ENCODE results near the gene POU2F3. TPM values are rescaled to one million over a fixed set of nuclear protein-coding genes. Genes with fewer than 3 reads are reported as not detected.

Gene POU2F3
- total and polyA plus RNA-seq, 7 experiments from 2014 or later = 0.24 TPM; not detected in 6

- no peak overlapping the region for H3K4me3 Mint-ChIP-seq
- CTCF ChIA-PET = no interaction called here
- no peaks in the 10 kb centered on the region for H3K9me3 Mint-ChIP-seq
- POLR2A ChIA-PET = no interaction called here
- Histone ChIP-seq H3K36me3 (ENCODE audit: control insufficient read depth in 2 of 3, insufficient read depth in 3 of 3, low read length in 3 of 3) (no peaks in the 10 kb centered on the region), H3K27me3 (ENCODE audit: control insufficient read depth in 2 of 2, insufficient read depth in 2 of 2, low read length in 2 of 2) (peaks cover 0 to 3% of the 10 kb centered on the region in 2 donors), H3K4me1 (ENCODE audit: control insufficient read depth in 2 of 2, insufficient read depth in 2 of 2, low read length in 2 of 2) (no peaks in the 10 kb centered on the region), H3K27ac (ENCODE audit: low read depth, low read length) (no peak overlapping the region), H3K4me3 (ENCODE audit: low read length) (no peak overlapping the region), H3K9me3 (ENCODE audit: control insufficient read depth in 2 of 3, low read length in 3 of 3) (no peaks in the 10 kb centered on the region)
- H3K4me1 Mint-ChIP-seq = peaks cover 0 to 3% (median 0%) of the 10 kb centered on the region in 7 donors
- intact Hi-C loops (cut with micrococcal nuclease) = no loop called here
- DNase-seq (no peak), ATAC-seq (no peak)
- H3K27me3 Mint-ChIP-seq = peaks cover 46 to 72% (median 58%) of the 10 kb centered on the region in 5 donors
- H3K27ac Mint-ChIP-seq = no peak overlapping the region
- H3K36me3 Mint-ChIP-seq = no peaks in the 10 kb centered on the region
These were observed 53.3 kb downstream of the POU2F3 start for GRCh38 chr11:120293038-120293800.

- Histone ChIP-seq H3K4me1 (ENCODE audit: control insufficient read depth in 2 of 2, insufficient read depth in 2 of 2, low read length in 2 of 2) (no peaks in the 10 kb centered on the region), H3K36me3 (ENCODE audit: control insufficient read depth in 2 of 3, insufficient read depth in 3 of 3, low read length in 3 of 3) (no peaks in the 10 kb centered on the region), H3K27me3 (ENCODE audit: control insufficient read depth in 2 of 2, insufficient read depth in 2 of 2, low read length in 2 of 2) (peaks cover 0 to 3% of the 10 kb centered on the region in 2 donors), H3K9me3 (ENCODE audit: control insufficient read depth in 2 of 3, low read length in 3 of 3) (no peaks in the 10 kb centered on the region), H3K27ac (ENCODE audit: low read depth, low read length) (no peak overlapping the region), H3K4me3 (ENCODE audit: low read length) (no peak overlapping the region)
- Mint-ChIP-seq H3K9me3 (no peaks in the 10 kb centered on the region), H3K4me1 (peaks cover 0 to 3% (median 0%) of the 10 kb centered on the region in 7 donors), H3K27me3 (peaks cover 46 to 71% (median 61%) of the 10 kb centered on the region in 5 donors), H3K36me3 (no peaks in the 10 kb centered on the region), H3K4me3 (no peak overlapping the region), H3K27ac (no peak overlapping the region)
- ATAC-seq (no peak), DNase-seq (no peak)
- intact Hi-C loops (cut with micrococcal nuclease) = no loop called here
- ChIA-PET CTCF (no interaction called here), POLR2A (no interaction called here)
These were observed 54.2 kb downstream of the POU2F3 start for GRCh38 chr11:120294096-120294495.

GRCh38 chr11:120295099-120295498 lies 55.2 kb downstream of the POU2F3 start:
- ATAC-seq = no peak
- H3K27ac ChIP-seq (ENCODE audit: low read depth, low read length) = no peak overlapping the region
- no peak overlapping the region for H3K4me3 ChIP-seq (ENCODE audit: low read length)
- H3K27me3 ChIP-seq (ENCODE audit: control insufficient read depth in 2 of 2, insufficient read depth in 2 of 2, low read length in 2 of 2) = peaks cover 0 to 3% of the 10 kb centered on the region in 2 donors
- no peaks in the 10 kb centered on the region for H3K36me3 ChIP-seq (ENCODE audit: control insufficient read depth in 2 of 3, insufficient read depth in 3 of 3, low read length in 3 of 3)
- H3K4me3 Mint-ChIP-seq = no peak overlapping the region
- H3K9me3 Mint-ChIP-seq = no peaks in the 10 kb centered on the region
- intact Hi-C loops (cut with micrococcal nuclease) = no loop called here
- no peaks in the 10 kb centered on the region for H3K9me3 ChIP-seq (ENCODE audit: control insufficient read depth in 2 of 3, low read length in 3 of 3)
- H3K4me1 ChIP-seq (ENCODE audit: control insufficient read depth in 2 of 2, insufficient read depth in 2 of 2, low read length in 2 of 2) = no peaks in the 10 kb centered on the region
- no peak for DNase-seq
- no peaks in the 10 kb centered on the region for H3K36me3 Mint-ChIP-seq
- no peaks in the 10 kb centered on the region for H3K4me1 Mint-ChIP-seq
- POLR2A ChIA-PET = no interaction called here
- H3K27me3 Mint-ChIP-seq = peaks cover 46 to 68% (median 60%) of the 10 kb centered on the region in 5 donors
- H3K27ac Mint-ChIP-seq = no peak overlapping the region
- CTCF ChIA-PET = no interaction called here

- no peak for DNase-seq
- Histone ChIP-seq H3K4me1 (ENCODE audit: control insufficient read depth in 2 of 2, insufficient read depth in 2 of 2, low read length in 2 of 2) (no peaks in the 10 kb centered on the region), H3K27ac (ENCODE audit: low read depth, low read length) (no peak overlapping the region), H3K36me3 (ENCODE audit: control insufficient read depth in 2 of 3, insufficient read depth in 3 of 3, low read length in 3 of 3) (no peaks in the 10 kb centered on the region), H3K4me3 (ENCODE audit: low read length) (no peak overlapping the region), H3K27me3 (ENCODE audit: control insufficient read depth in 2 of 2, insufficient read depth in 2 of 2, low read length in 2 of 2) (peaks cover 0 to 3% of the 10 kb centered on the region in 2 donors), H3K9me3 (ENCODE audit: control insufficient read depth in 2 of 3, low read length in 3 of 3) (no peaks in the 10 kb centered on the region)
- H3K27me3 Mint-ChIP-seq = peaks cover 46 to 68% (median 56%) of the 10 kb centered on the region in 5 donors
- H3K4me3 Mint-ChIP-seq = no peak overlapping the region
- no peak for ATAC-seq
- no peaks in the 10 kb centered on the region for H3K36me3 Mint-ChIP-seq
- ChIA-PET POLR2A (no interaction called here), CTCF (no interaction called here)
- H3K9me3 Mint-ChIP-seq = no peaks in the 10 kb centered on the region
- H3K27ac Mint-ChIP-seq = no peak overlapping the region
- H3K4me1 Mint-ChIP-seq = no peaks in the 10 kb centered on the region
- intact Hi-C loops (cut with micrococcal nuclease) = no loop called here
These were observed 56.6 kb downstream of the POU2F3 start for GRCh38 chr11:120296554-120296953.

GRCh38 chr11:120298461-120298860 lies 58.5 kb downstream of the POU2F3 start:
- H3K36me3 ChIP-seq (ENCODE audit: control insufficient read depth in 2 of 3, insufficient read depth in 3 of 3, low read length in 3 of 3) = no peaks in the 10 kb centered on the region
- H3K27me3 Mint-ChIP-seq = peaks cover 39 to 67% (median 52%) of the 10 kb centered on the region in 5 donors
- H3K4me3 ChIP-seq (ENCODE audit: low read length) = no peak overlapping the region
- H3K27ac ChIP-seq (ENCODE audit: low read depth, low read length) = no peak overlapping the region
- intact Hi-C loops (cut with micrococcal nuclease) = no loop called here
- DNase-seq (no peak), ATAC-seq (no peak)
- H3K36me3 Mint-ChIP-seq = no peaks in the 10 kb centered on the region
- H3K9me3 ChIP-seq (ENCODE audit: control insufficient read depth in 2 of 3, low read length in 3 of 3) = no peaks in the 10 kb centered on the region
- peaks cover 0 to 1% (median 0%) of the 10 kb centered on the region in 7 donors for H3K4me1 Mint-ChIP-seq
- peaks cover 0 to 1% (median 0%) of the 10 kb centered on the region in 11 donors for H3K9me3 Mint-ChIP-seq
- ChIA-PET POLR2A (no interaction called here), CTCF (interaction anchor here (0.8 kb wide), 1 partner anchor 8 kb away, joined by 5 read pairs; no protein-coding TSS in a partner anchor)
- peaks cover 0 to 3% of the 10 kb centered on the region in 2 donors for H3K27me3 ChIP-seq (ENCODE audit: control insufficient read depth in 2 of 2, insufficient read depth in 2 of 2, low read length in 2 of 2)
- H3K4me1 ChIP-seq (ENCODE audit: control insufficient read depth in 2 of 2, insufficient read depth in 2 of 2, low read length in 2 of 2) = no peaks in the 10 kb centered on the region
- H3K27ac Mint-ChIP-seq = no peak overlapping the region
- no peak overlapping the region for H3K4me3 Mint-ChIP-seq

- Mint-ChIP-seq H3K36me3 (no peaks in the 10 kb centered on the region), H3K4me1 (peaks cover 0 to 1% (median 0%) of the 10 kb centered on the region in 7 donors), H3K27me3 (peaks cover 18 to 45% (median 30%) of the 10 kb centered on the region in 5 donors), H3K4me3 (no peak overlapping the region), H3K9me3 (peaks cover 0 to 1% (median 0%) of the 10 kb centered on the region in 11 donors), H3K27ac (no peak overlapping the region)
- H3K27ac ChIP-seq (ENCODE audit: low read depth, low read length) = no peak overlapping the region
- no peaks in the 10 kb centered on the region for H3K36me3 ChIP-seq (ENCODE audit: control insufficient read depth in 2 of 3, insufficient read depth in 3 of 3, low read length in 3 of 3)
- intact Hi-C loops (cut with micrococcal nuclease) = loop anchor here in 1 of 2 donors (2.0 kb wide), 1 partner anchor 67 kb away; no protein-coding TSS in a partner anchor
- ChIA-PET POLR2A (no interaction called here), CTCF (interaction anchor here (0.6 kb wide), 2 partner anchors 10 to 38 kb away, joined by 3 to 4 read pairs; no protein-coding TSS in a partner anchor)
- H3K4me1 ChIP-seq (ENCODE audit: control insufficient read depth in 2 of 2, insufficient read depth in 2 of 2, low read length in 2 of 2) = no peaks in the 10 kb centered on the region
- no peaks in the 10 kb centered on the region for H3K9me3 ChIP-seq (ENCODE audit: control insufficient read depth in 2 of 3, low read length in 3 of 3)
- no peak overlapping the region for H3K4me3 ChIP-seq (ENCODE audit: low read length)
- DNase-seq (no peak), ATAC-seq (no peak)
- no peaks in the 10 kb centered on the region for H3K27me3 ChIP-seq (ENCODE audit: control insufficient read depth in 2 of 2, insufficient read depth in 2 of 2, low read length in 2 of 2)
These were observed 62.3 kb downstream of the POU2F3 start for GRCh38 chr11:120302001-120302805.
